ENCODE measurements around the gene CCDC148.

- TF ChIP-seq CTCF (tag by site-specific recombination; IDR thresholded peaks at IDR 0.05) (no peak; the same call in 1 of the 2 replicates), ZNF292 (tag by site-specific recombination; IDR thresholded peaks at IDR 0.05; ENCODE audit: borderline replicate concordance, low read depth) (no peak), ZNF416 (tag by site-specific recombination; IDR thresholded peaks at IDR 0.05) (no peak), ZBTB44 (tag by site-specific recombination; IDR thresholded peaks at IDR 0.05) (no peak), ZNF558 (tag by site-specific recombination; IDR thresholded peaks at IDR 0.05) (no peak), ZNF138 (tag by site-specific recombination; IDR thresholded peaks at IDR 0.05; ENCODE audit: borderline replicate concordance) (no peak)
Observed at GRCh38 chr2:158498749-158499136, 42.2 kb upstream of the CCDC148 start.
